ENCODE data around the gene CLASP1. TPM values are rescaled to one million over a fixed set of nuclear protein-coding genes. Genes with fewer than 3 reads are reported as not detected.

The CLASP1 gene
- total RNA-seq, 1 donor from 2014 or later, result 60.1 TPM

- intact Hi-C loops (cut with micrococcal nuclease), result no loop called here
- DNase-seq, result no peak
- no peaks in the 10 kb centered on the region for H3K9me3 ChIP-seq (replicated peaks)
- peaks cover 65% of the 10 kb centered on the region for H3K4me1 ChIP-seq
- H3K27ac ChIP-seq (replicated peaks), result peak overlapping the region; percentile 64
- H3K36me3 ChIP-seq, result peaks cover 58% of the 10 kb centered on the region
- H3K4me3 ChIP-seq, result no peak overlapping the region
- no peak for TF ChIP-seq CTCF (IDR thresholded peaks at IDR 0.05; ENCODE audit: borderline replicate concordance)
- H3K27me3 ChIP-seq (ENCODE audit: low read depth), result no peaks in the 10 kb centered on the region
Measured at GRCh38 chr2:121362226-121362625, 287.0 kb downstream of the CLASP1 start.

- Histone ChIP-seq H3K9me3 (replicated peaks) (no peaks in the 10 kb centered on the region), H3K4me3 (no peak overlapping the region), H3K36me3 (peaks cover 51% of the 10 kb centered on the region), H3K27ac (replicated peaks) (peak overlapping the region; percentile 66), H3K4me1 (peaks cover 67% of the 10 kb centered on the region), H3K27me3 (ENCODE audit: low read depth) (no peaks in the 10 kb centered on the region)
- peak; percentile 46 for DNase-seq
- intact Hi-C loops (cut with micrococcal nuclease), result no loop called here
- TF ChIP-seq CTCF (IDR thresholded peaks at IDR 0.05; ENCODE audit: borderline replicate concordance), result no peak
Measured at GRCh38 chr2:121360566-121361300, 288.5 kb downstream of the CLASP1 start.

GRCh38 chr2:121359716-121360565, 289.3 kb downstream of the CLASP1 start:
- intact Hi-C loops (cut with micrococcal nuclease), result no loop called here
- Histone ChIP-seq H3K4me1 (peaks cover 70% of the 10 kb centered on the region), H3K27me3 (ENCODE audit: low read depth) (no peaks in the 10 kb centered on the region), H3K27ac (replicated peaks) (peak overlapping the region; percentile 66), H3K9me3 (replicated peaks) (no peaks in the 10 kb centered on the region), H3K36me3 (peaks cover 46% of the 10 kb centered on the region), H3K4me3 (no peak overlapping the region)
- TF ChIP-seq CTCF (IDR thresholded peaks at IDR 0.05; ENCODE audit: borderline replicate concordance), result no peak
- peak; percentile 35 for DNase-seq

- Histone ChIP-seq H3K4me3 (no peak overlapping the region), H3K9me3 (replicated peaks) (no peaks in the 10 kb centered on the region), H3K36me3 (peaks cover 48% of the 10 kb centered on the region), H3K27me3 (ENCODE audit: low read depth) (no peaks in the 10 kb centered on the region), H3K27ac (replicated peaks) (peak overlapping the region; percentile 66), H3K4me1 (peaks cover 70% of the 10 kb centered on the region)
- no peak for DNase-seq
- intact Hi-C loops (cut with micrococcal nuclease), result no loop called here
- TF ChIP-seq CTCF (IDR thresholded peaks at IDR 0.05; ENCODE audit: borderline replicate concordance), result no peak
Measured at GRCh38 chr2:121359170-121359569, 290.1 kb downstream of the CLASP1 start.

- no peaks in the 10 kb centered on the region for H3K9me3 ChIP-seq (replicated peaks)
- peaks cover 53% of the 10 kb centered on the region for H3K36me3 ChIP-seq
- no peak overlapping the region for H3K4me3 ChIP-seq
- no peak for TF ChIP-seq CTCF (IDR thresholded peaks at IDR 0.05; ENCODE audit: borderline replicate concordance)
- no peaks in the 10 kb centered on the region for H3K27me3 ChIP-seq (ENCODE audit: low read depth)
- DNase-seq, result no peak
- intact Hi-C loops (cut with micrococcal nuclease), result no loop called here
- H3K27ac ChIP-seq (replicated peaks), result peak overlapping the region; percentile 9
- peaks cover 62% of the 10 kb centered on the region for H3K4me1 ChIP-seq
Measured at GRCh38 chr2:121358291-121358690, 291.0 kb downstream of the CLASP1 start.

Measured in left ventricle myocardium inferior (tissue), 1 donor.